ENCODE results near the gene NARS2. TPM values are rescaled to one million over a fixed set of nuclear protein-coding genes. Genes with fewer than 3 reads are reported as not detected.

Gene NARS2
- total RNA-seq, 4 donors from 2014 or later = 10.6 to 20.3 (median 12.9) TPM

GRCh38 chr11:78489184-78489583 lies 85.5 kb downstream of the NARS2 start:
- no peak for ATAC-seq (ENCODE audit: low FRiP score)
- no peak for TF ChIP-seq CTCF (IDR thresholded peaks at IDR 0.05)
- no peak for DNase-seq (ENCODE audit: low spot score)

- ATAC-seq (ENCODE audit: low FRiP score) = no peak
These were observed 96.1 kb downstream of the NARS2 start for GRCh38 chr11:78478536-78478935.

GRCh38 chr11:78476066-78476465 lies 98.6 kb downstream of the NARS2 start:
- ATAC-seq (ENCODE audit: low FRiP score) = no peak
- DNase-seq (ENCODE audit: low spot score) = no peak

More at GRCh38 chr11:78478536-78478935, 96.1 kb downstream of the NARS2 start:
- no peak for TF ChIP-seq CTCF (IDR thresholded peaks at IDR 0.05)
- no peak for DNase-seq (ENCODE audit: low spot score)

GRCh38 chr11:78474451-78474850 lies 100.2 kb downstream of the NARS2 start:
- TF ChIP-seq CTCF (IDR thresholded peaks at IDR 0.05) = no peak
- DNase-seq (ENCODE audit: low spot score) (no peak), ATAC-seq (ENCODE audit: low FRiP score) (no peak)

More at GRCh38 chr11:78476066-78476465, 98.6 kb downstream of the NARS2 start:
- TF ChIP-seq CTCF (IDR thresholded peaks at IDR 0.05) = no peak

- ATAC-seq (ENCODE audit: low FRiP score) (no peak), DNase-seq (ENCODE audit: low spot score) (no peak)
These were observed 101.8 kb downstream of the NARS2 start for GRCh38 chr11:78472905-78473304.

GRCh38 chr11:78472382-78472781 lies 102.3 kb downstream of the NARS2 start:
- no peak for TF ChIP-seq CTCF (IDR thresholded peaks at IDR 0.05)
- no peak for DNase-seq (ENCODE audit: low spot score)
- no peak for ATAC-seq (ENCODE audit: low FRiP score)

More at GRCh38 chr11:78472905-78473304, 101.8 kb downstream of the NARS2 start:
- TF ChIP-seq CTCF (IDR thresholded peaks at IDR 0.05) = no peak

- DNase-seq (ENCODE audit: low spot score) (no peak), ATAC-seq (ENCODE audit: low FRiP score) (no peak)
- no peak for TF ChIP-seq CTCF (IDR thresholded peaks at IDR 0.05)
These were observed 103.7 kb downstream of the NARS2 start for GRCh38 chr11:78470861-78471442.
